ENCODE results near the gene SLC44A5.
"Not testable (repeated sequence)": the region's sequence is repeated elsewhere in the genome, so short reads cannot be mapped to it uniquely, and the experiment has no call there.

Gene SLC44A5

DNA sequence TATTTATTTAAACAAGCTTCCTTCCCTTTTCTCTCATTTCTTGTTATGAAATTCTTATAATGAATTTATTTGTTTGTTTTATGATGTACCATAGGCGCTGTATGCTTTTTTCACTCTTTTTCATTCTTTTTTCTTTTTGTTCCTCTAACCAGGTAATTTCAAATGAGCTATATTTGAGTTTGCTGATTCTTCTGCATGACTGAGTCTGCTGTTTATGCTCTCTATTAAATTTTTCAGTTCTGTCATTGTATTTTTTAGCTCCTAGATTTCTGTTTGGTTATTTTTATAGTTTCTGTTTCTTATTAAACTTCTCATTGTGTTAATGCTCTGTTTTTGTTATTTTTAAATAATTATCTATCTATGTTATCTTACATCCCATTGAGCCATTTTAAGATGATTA, 244.3 kb downstream of the SLC44A5 start:
- TF ChIP-seq, protein P1, sequence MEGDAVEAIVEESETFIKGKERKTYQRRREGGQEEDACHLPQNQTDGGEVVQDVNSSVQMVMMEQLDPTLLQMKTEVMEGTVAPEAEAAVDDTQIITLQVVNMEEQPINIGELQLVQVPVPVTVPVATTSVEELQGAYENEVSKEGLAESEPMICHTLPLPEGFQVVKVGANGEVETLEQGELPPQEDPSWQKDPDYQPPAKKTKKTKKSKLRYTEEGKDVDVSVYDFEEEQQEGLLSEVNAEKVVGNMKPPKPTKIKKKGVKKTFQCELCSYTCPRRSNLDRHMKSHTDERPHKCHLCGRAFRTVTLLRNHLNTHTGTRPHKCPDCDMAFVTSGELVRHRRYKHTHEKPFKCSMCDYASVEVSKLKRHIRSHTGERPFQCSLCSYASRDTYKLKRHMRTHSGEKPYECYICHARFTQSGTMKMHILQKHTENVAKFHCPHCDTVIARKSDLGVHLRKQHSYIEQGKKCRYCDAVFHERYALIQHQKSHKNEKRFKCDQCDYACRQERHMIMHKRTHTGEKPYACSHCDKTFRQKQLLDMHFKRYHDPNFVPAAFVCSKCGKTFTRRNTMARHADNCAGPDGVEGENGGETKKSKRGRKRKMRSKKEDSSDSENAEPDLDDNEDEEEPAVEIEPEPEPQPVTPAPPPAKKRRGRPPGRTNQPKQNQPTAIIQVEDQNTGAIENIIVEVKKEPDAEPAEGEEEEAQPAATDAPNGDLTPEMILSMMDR (conservative IDR thresholded peaks at IDR 0.05; ENCODE audit: low read length), result no peak

DNA sequence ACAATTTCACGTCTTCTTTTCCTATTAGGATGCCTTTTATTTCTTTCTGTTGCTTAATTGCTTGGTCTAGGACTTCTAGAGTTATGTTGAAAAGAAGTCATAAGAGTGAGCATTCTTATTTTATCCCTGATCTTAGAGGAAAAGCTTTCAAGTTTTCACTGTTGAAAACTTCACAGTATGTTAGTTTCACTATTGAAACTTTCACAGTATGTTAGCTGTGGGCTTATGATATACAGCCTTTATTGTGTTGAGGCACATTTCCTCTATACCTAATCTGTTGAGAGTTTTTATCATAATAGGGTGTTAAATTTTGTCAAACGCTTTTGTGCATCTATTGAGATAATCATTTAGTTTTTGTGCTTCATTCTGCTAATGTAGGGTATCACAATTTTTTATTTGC, 249.7 kb downstream of the SLC44A5 start:
- TF ChIP-seq, protein P1 (conservative IDR thresholded peaks at IDR 0.05; ENCODE audit: low read length), result no peak
- DNase-seq (ENCODE audit: low read depth), result no peak
- H3K4me3 ChIP-seq (ENCODE audit: low read length), result no peak overlapping the region

More for the DNA sequence above, 244.3 kb downstream of the SLC44A5 start:
- H3K4me3 ChIP-seq (ENCODE audit: low read length), result no peak overlapping the region
- DNase-seq (ENCODE audit: low read depth), result no peak

DNA sequence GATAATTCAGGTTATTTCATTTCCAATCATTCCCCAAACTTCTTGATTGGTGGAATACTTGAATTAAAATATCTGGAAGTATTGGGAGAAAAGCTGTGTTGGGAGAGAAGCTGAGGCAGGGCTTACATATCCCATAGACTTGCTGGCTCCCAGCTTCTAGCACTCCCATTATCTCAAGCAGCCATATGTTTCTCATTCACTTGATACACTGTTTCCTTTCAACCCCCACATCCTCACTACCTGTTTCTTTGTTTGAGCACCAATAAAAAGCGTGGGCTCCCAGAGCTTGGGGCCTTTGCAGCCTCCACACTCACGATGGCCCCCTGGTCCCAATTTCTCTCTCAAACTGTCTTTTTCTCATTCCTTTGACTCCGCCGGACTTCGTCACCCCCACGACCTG, 256.6 kb downstream of the SLC44A5 start:
- not testable (repeated sequence) for H3K4me3 ChIP-seq (ENCODE audit: low read length); DNase-seq (ENCODE audit: low read depth)

DNA sequence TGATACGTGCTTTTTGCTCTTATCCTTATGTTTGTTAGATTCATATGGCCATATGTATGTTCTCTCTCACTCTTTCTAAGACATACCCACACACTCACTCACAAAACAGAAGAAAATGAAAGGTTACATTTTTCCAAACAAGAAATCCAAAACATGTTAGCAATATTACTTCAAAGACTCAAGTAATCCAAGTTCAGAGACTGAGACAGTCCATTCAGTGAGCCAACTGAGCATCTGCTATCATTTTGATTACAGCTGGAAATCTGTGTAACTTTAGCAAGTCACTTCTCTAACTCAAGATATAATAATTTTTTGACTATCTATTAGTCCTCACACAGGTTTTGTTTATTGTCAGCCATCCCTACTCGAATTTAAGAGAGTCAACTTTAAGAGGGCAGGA, 257.9 kb downstream of the SLC44A5 start:
- no peak for DNase-seq (ENCODE audit: low read depth)
- no peak overlapping the region for H3K4me3 ChIP-seq (ENCODE audit: low read length)
- TF ChIP-seq, protein P1 (conservative IDR thresholded peaks at IDR 0.05; ENCODE audit: low read length), result no peak

DNA sequence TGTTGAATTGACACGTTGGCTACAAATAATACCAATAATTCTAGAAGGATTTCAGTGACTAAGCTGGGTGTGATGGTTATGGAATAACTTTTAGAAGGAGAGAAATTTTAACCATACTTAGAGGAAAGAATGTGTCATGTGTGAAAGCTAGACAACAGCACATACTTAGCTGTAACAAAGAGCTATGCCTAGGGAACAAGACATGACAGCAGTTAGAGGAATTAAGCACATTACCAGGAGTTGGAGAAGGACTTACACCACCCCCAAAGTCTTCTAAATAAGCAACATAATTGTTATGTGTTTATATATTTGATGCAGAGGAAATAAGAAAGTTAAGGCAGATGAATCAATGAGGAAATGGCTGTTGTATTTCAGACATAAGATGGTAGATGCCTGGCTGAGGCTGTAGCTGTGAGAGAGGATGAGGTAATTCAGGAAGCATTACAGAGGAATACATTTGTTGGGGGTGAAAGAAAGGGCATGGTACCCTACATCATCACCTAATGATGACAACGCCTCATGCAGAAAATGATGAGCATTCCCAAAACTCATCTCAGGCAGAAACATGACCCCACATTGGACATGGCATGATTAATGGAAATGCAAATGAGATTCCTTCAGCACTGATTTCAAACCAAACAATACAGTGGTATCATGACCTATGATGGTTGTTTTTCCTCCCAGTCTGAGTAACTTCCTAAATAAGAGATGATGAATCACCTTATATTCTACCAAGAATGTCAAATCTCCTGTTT, 265.2 kb downstream of the SLC44A5 start:
- TF ChIP-seq, protein P1 (conservative IDR thresholded peaks at IDR 0.05; ENCODE audit: low read length), result no peak
- no peak for DNase-seq (ENCODE audit: low read depth)
- no peak overlapping the region for H3K4me3 ChIP-seq (ENCODE audit: low read length)

DNA sequence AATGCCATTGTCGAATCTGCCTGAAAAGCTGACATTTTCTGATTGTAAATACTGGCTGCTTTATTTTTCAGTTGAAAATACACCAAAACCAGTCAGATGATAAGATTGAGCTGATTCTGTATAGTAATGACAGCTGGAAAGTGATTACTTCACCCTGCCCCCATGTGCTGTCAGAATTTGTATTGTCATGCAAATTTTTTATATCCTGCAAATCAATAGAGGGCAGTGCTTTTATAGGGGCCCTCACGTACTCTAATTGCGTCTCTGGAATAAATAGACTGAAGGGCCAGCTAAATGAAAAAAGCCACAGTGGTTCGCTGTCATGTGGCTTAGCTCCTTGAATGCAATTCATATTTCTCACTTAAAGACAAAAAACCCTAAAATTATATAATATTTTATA, 268.1 kb downstream of the SLC44A5 start:
- DNase-seq (ENCODE audit: low read depth), result no peak
- TF ChIP-seq, protein P1 (conservative IDR thresholded peaks at IDR 0.05; ENCODE audit: low read length), result no peak
- no peak overlapping the region for H3K4me3 ChIP-seq (ENCODE audit: low read length)

DNA sequence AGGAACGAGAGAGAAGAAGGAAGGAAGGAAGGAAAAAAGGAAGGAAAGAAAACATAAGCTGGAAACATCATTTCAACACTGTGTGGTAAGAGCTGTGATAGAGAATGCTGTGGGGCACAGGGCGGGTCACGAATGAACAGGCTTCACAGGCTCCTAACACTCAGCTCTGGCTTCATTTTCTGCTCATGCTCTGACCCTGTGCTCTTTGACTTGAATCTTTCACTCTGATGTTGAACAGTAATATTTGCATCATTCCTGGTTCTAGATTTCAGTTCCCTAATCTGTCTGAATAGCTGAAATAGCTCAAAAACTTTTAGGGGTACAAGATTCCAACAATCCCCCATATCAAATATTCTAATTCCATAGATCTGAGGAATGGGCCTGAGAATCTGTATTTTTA, 269.4 kb downstream of the SLC44A5 start:
- TF ChIP-seq, protein P1 (conservative IDR thresholded peaks at IDR 0.05; ENCODE audit: low read length), result no peak
- no peak overlapping the region for H3K4me3 ChIP-seq (ENCODE audit: low read length)
- no peak for DNase-seq (ENCODE audit: low read depth)

All from AG10803 (cell line).